Loucy (cell line): ENCODE data around the gene FTO.

ENCODE experiments used
- EZH2phosphoT487 ChIP-seq: fragments of 200-600 bp; IDR thresholded peaks from 2 replicates; pipeline ENCODE4 v1.6.1; 2018; ENCODE audit warnings: antibody characterized with exemption, mild to moderate bottlenecking, moderate library complexity, borderline replicate concordance
- TF ChIP-seq, protein P1 (sequence below): fragments of 200-600 bp; sonication (generic); conservative IDR thresholded peaks from 2 replicates; pipeline ENCODE4 v1.5.1; 2014; ENCODE audit warnings: mild to moderate bottlenecking, antibody characterized with exemption, low read length

- TF ChIP-seq, protein P1, sequence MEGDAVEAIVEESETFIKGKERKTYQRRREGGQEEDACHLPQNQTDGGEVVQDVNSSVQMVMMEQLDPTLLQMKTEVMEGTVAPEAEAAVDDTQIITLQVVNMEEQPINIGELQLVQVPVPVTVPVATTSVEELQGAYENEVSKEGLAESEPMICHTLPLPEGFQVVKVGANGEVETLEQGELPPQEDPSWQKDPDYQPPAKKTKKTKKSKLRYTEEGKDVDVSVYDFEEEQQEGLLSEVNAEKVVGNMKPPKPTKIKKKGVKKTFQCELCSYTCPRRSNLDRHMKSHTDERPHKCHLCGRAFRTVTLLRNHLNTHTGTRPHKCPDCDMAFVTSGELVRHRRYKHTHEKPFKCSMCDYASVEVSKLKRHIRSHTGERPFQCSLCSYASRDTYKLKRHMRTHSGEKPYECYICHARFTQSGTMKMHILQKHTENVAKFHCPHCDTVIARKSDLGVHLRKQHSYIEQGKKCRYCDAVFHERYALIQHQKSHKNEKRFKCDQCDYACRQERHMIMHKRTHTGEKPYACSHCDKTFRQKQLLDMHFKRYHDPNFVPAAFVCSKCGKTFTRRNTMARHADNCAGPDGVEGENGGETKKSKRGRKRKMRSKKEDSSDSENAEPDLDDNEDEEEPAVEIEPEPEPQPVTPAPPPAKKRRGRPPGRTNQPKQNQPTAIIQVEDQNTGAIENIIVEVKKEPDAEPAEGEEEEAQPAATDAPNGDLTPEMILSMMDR, result no peak
- no peak for TF ChIP-seq EZH2phosphoT487
These were observed 257.1 kb downstream of the FTO start for GRCh38 chr16:53960954-53961616.
